Keratinocyte (primary cell): ENCODE measurements around the gene MYO1H.

Source experiments
- EZH2 ChIP-seq: IDR thresholded peaks from one replicate; pipeline ENCODE4 v1.6.1; 2012; ENCODE audit warnings: inconsistent platforms, mild to moderate bottlenecking, low read length, moderate library complexity
- TF ChIP-seq, protein P1 (sequence below), 3 experiments: IDR thresholded peaks in 1 of 3; conservative IDR thresholded peaks in 1 of 3; optimal IDR thresholded peaks in 1 of 3; 2 replicates in 2 of 3; 3 replicates in 1 of 3; pipeline versions ENCODE3 to v1.5.1; 2011; ENCODE audit warnings: low read length in 3 of 3, mild to moderate bottlenecking in 3 of 3, moderate library complexity in 2 of 3, control low read depth in 1 of 3, inconsistent platforms in 1 of 3; ENCODE audit not compliant: insufficient read depth in 2 of 3; ENCODE audit errors: extremely low read depth in 1 of 3

DNA sequence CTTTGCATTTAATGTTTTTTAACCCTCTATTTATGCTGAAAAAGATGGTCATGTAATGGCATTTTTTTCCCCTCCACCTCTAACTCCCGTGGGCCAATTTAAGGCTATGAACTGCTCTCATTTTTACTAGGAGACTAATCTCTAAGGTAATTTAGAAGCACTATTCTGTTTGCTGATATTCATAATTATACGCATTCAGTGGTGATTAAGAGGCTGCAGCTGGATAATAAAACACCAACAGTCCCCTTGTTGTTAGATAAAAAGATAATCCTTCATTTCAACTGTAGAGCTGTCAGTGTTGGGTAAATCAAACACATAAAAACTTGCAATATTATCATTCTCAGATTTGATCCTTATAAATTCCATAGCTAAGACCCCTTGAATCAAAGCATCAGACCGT is 8.9 kb downstream of the MYO1H start:
- TF ChIP-seq, protein P1, sequence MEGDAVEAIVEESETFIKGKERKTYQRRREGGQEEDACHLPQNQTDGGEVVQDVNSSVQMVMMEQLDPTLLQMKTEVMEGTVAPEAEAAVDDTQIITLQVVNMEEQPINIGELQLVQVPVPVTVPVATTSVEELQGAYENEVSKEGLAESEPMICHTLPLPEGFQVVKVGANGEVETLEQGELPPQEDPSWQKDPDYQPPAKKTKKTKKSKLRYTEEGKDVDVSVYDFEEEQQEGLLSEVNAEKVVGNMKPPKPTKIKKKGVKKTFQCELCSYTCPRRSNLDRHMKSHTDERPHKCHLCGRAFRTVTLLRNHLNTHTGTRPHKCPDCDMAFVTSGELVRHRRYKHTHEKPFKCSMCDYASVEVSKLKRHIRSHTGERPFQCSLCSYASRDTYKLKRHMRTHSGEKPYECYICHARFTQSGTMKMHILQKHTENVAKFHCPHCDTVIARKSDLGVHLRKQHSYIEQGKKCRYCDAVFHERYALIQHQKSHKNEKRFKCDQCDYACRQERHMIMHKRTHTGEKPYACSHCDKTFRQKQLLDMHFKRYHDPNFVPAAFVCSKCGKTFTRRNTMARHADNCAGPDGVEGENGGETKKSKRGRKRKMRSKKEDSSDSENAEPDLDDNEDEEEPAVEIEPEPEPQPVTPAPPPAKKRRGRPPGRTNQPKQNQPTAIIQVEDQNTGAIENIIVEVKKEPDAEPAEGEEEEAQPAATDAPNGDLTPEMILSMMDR (optimal IDR thresholded peaks at IDR 0.05 in 1 of 3, IDR thresholded peaks at IDR 0.05 in 1 of 3, conservative IDR thresholded peaks at IDR 0.05 in 1 of 3; ENCODE audit: extremely low read depth in 1 of 3, insufficient read depth in 2 of 3, low read length in 3 of 3), result no peak
- no peak for TF ChIP-seq EZH2
